DOHH2 (cell line): ENCODE data around the gene DCUN1D1.

Experiments used
- CTCF ChIP-seq: fragments of 200-600 bp; sonication (generic); IDR thresholded peaks from one replicate; pipeline ENCODE4 v1.5.1; 2014; ENCODE audit warnings: antibody characterized with exemption, mild to moderate bottlenecking, low read depth, low read length; ENCODE audit not compliant: poor library complexity, severe bottlenecking
- EZH2phosphoT487 ChIP-seq: fragments of 200-600 bp; sonication (generic); IDR thresholded peaks from 2 replicates; pipeline ENCODE4 v1.6.1; 2017; ENCODE audit warnings: borderline replicate concordance, mild to moderate bottlenecking, antibody characterized with exemption, low read length, moderate library complexity, mixed read lengths

GRCh38 chr3:182964179-182964578 is 16.2 kb downstream of the DCUN1D1 start:
- TF ChIP-seq CTCF: no peak
- no peak for TF ChIP-seq EZH2phosphoT487
